ENCODE measurements around the gene LAGE3.

The LAGE3 gene

GRCh38 chrX:154441984-154442707 is 36.9 kb downstream of the LAGE3 start:
- TF ChIP-seq CTCF (IDR thresholded peaks at IDR 0.05; ENCODE audit: low read depth, low read length, missing control alignments): no peak

GRCh38 chrX:154441564-154441963 is 37.5 kb downstream of the LAGE3 start:
- no peak for TF ChIP-seq CTCF (IDR thresholded peaks at IDR 0.05; ENCODE audit: low read depth, low read length, missing control alignments)
- no peak for DNase-seq (ENCODE audit: low read depth)
- H3K4me3 ChIP-seq (ENCODE audit: low read depth, low read length): no peak overlapping the region
- in situ Hi-C loops (cut with HindIII; ENCODE audit: low sequenced_read_pairs): no loop called here

More at GRCh38 chrX:154441984-154442707, 36.9 kb downstream of the LAGE3 start:
- DNase-seq (ENCODE audit: low read depth): no peak
- in situ Hi-C loops (cut with HindIII; ENCODE audit: low sequenced_read_pairs): no loop called here
- H3K4me3 ChIP-seq (ENCODE audit: low read depth, low read length): no peak overlapping the region

- H3K4me3 ChIP-seq (ENCODE audit: low read depth, low read length): no peak overlapping the region
- no peak for TF ChIP-seq CTCF (IDR thresholded peaks at IDR 0.05; ENCODE audit: low read depth, low read length, missing control alignments)
- DNase-seq (ENCODE audit: low read depth): no peak
- in situ Hi-C loops (cut with HindIII; ENCODE audit: low sequenced_read_pairs): no loop called here
These were observed 38.3 kb downstream of the LAGE3 start for GRCh38 chrX:154440623-154441357.

- DNase-seq (ENCODE audit: low read depth): no peak
- H3K4me3 ChIP-seq (ENCODE audit: low read depth, low read length): no peak overlapping the region
- in situ Hi-C loops (cut with HindIII; ENCODE audit: low sequenced_read_pairs): no loop called here
- no peak for TF ChIP-seq CTCF (IDR thresholded peaks at IDR 0.05; ENCODE audit: low read depth, low read length, missing control alignments)
These were observed 39.2 kb downstream of the LAGE3 start for GRCh38 chrX:154439841-154440240.

- peak overlapping the region; percentile 62 for H3K4me3 ChIP-seq (ENCODE audit: low read depth, low read length)
- no peak for DNase-seq (ENCODE audit: low read depth)
- in situ Hi-C loops (cut with HindIII; ENCODE audit: low sequenced_read_pairs): no loop called here
- no peak for TF ChIP-seq CTCF (IDR thresholded peaks at IDR 0.05; ENCODE audit: low read depth, low read length, missing control alignments)
These were observed 40.8 kb downstream of the LAGE3 start for GRCh38 chrX:154437971-154438893.

All from astrocyte of the cerebellum (primary cell).